Effector memory CD4-positive, alpha-beta T cell (primary cell): ENCODE results near the gene FKTN.

ENCODE experiments used
- DNase-seq, 3 donors: peaks; one replicate each; pipeline ENCODE4 v3.0.0-alpha.2; 2020
- H3K27ac ChIP-seq: 2 replicates; pipeline ENCODE4 v1.7.0; 2013; ENCODE audit warnings: mild to moderate bottlenecking, low read length, moderate library complexity; ENCODE audit not compliant: insufficient read depth, poor library complexity, severe bottlenecking
- H3K27me3 ChIP-seq: replicated peaks from 2 replicates; pipeline ENCODE4 v1.7.0; 2013; ENCODE audit warnings: mild to moderate bottlenecking, low read length; ENCODE audit not compliant: insufficient read depth, control insufficient read depth, poor library complexity, severe bottlenecking
- H3K36me3 ChIP-seq: 2 replicates; pipeline ENCODE4 v1.7.0; 2013; ENCODE audit warnings: mild to moderate bottlenecking, low read length, moderate library complexity; ENCODE audit not compliant: control insufficient read depth, insufficient read depth
- H3K4me1 ChIP-seq: 2 replicates; pipeline ENCODE4 v1.7.0; 2013; ENCODE audit warnings: low read length, mild to moderate bottlenecking; ENCODE audit not compliant: control insufficient read depth, insufficient read depth, poor library complexity, severe bottlenecking
- H3K4me3 ChIP-seq: 2 replicates; pipeline ENCODE4 v1.7.0; 2013; ENCODE audit warnings: low read length, low read depth, mild to moderate bottlenecking; ENCODE audit not compliant: insufficient read depth, poor library complexity, severe bottlenecking
- H3K9me3 ChIP-seq: 2 replicates; pipeline ENCODE4 v1.7.0; 2013; ENCODE audit warnings: mild to moderate bottlenecking, low read length, moderate library complexity; ENCODE audit not compliant: control insufficient read depth

FKTN gene

GRCh38 chr9:105673850-105674387 is 116.0 kb downstream of the FKTN start:
- Histone ChIP-seq H3K36me3 (no peaks in the 10 kb centered on the region), H3K9me3 (no peaks in the 10 kb centered on the region), H3K27me3 (no peaks in the 10 kb centered on the region), H3K4me1 (no peaks in the 10 kb centered on the region), H3K4me3 (no peak overlapping the region), H3K27ac (no peak overlapping the region)
- no peak for DNase-seq

- Histone ChIP-seq H3K36me3 (no peaks in the 10 kb centered on the region), H3K9me3 (no peaks in the 10 kb centered on the region), H3K27me3 (no peaks in the 10 kb centered on the region), H3K4me1 (no peaks in the 10 kb centered on the region), H3K27ac (no peak overlapping the region), H3K4me3 (no peak overlapping the region)
- no peak for DNase-seq
These were observed 118.5 kb downstream of the FKTN start for GRCh38 chr9:105676351-105676923.

- Histone ChIP-seq H3K4me3 (no peak overlapping the region), H3K27me3 (no peaks in the 10 kb centered on the region), H3K4me1 (no peaks in the 10 kb centered on the region), H3K36me3 (no peaks in the 10 kb centered on the region), H3K27ac (no peak overlapping the region), H3K9me3 (no peaks in the 10 kb centered on the region)
- DNase-seq: no peak
These were observed 120.2 kb downstream of the FKTN start for GRCh38 chr9:105678163-105678562.

GRCh38 chr9:105678781-105679180 is 120.8 kb downstream of the FKTN start:
- no peaks in the 10 kb centered on the region for H3K27me3 ChIP-seq
- H3K36me3 ChIP-seq: no peaks in the 10 kb centered on the region
- no peak overlapping the region for H3K27ac ChIP-seq
- DNase-seq: no peak
- H3K9me3 ChIP-seq: no peaks in the 10 kb centered on the region
- H3K4me3 ChIP-seq: no peak overlapping the region
- H3K4me1 ChIP-seq: no peaks in the 10 kb centered on the region

GRCh38 chr9:105679257-105680022 is 121.5 kb downstream of the FKTN start:
- Histone ChIP-seq H3K4me3 (no peak overlapping the region), H3K4me1 (no peaks in the 10 kb centered on the region), H3K9me3 (no peaks in the 10 kb centered on the region), H3K27ac (no peak overlapping the region), H3K27me3 (no peaks in the 10 kb centered on the region), H3K36me3 (no peaks in the 10 kb centered on the region)
- DNase-seq: no peak

- H3K36me3 ChIP-seq: no peaks in the 10 kb centered on the region
- no peaks in the 10 kb centered on the region for H3K27me3 ChIP-seq
- no peak overlapping the region for H3K4me3 ChIP-seq
- no peak for DNase-seq
- H3K9me3 ChIP-seq: no peaks in the 10 kb centered on the region
- no peak overlapping the region for H3K27ac ChIP-seq
- H3K4me1 ChIP-seq: no peaks in the 10 kb centered on the region
These were observed 123.4 kb downstream of the FKTN start for GRCh38 chr9:105681313-105681712.

GRCh38 chr9:105681724-105682123 is 123.8 kb downstream of the FKTN start:
- H3K27ac ChIP-seq: no peak overlapping the region
- H3K27me3 ChIP-seq: no peaks in the 10 kb centered on the region
- no peaks in the 10 kb centered on the region for H3K36me3 ChIP-seq
- H3K9me3 ChIP-seq: no peaks in the 10 kb centered on the region
- H3K4me3 ChIP-seq: no peak overlapping the region
- DNase-seq: no peak
- no peaks in the 10 kb centered on the region for H3K4me1 ChIP-seq

GRCh38 chr9:105683688-105684275 is 125.9 kb downstream of the FKTN start:
- DNase-seq: no peak
- H3K27me3 ChIP-seq: no peaks in the 10 kb centered on the region
- H3K27ac ChIP-seq: no peak overlapping the region

GRCh38 chr9:105686936-105687335 is 129.0 kb downstream of the FKTN start:
- Histone ChIP-seq H3K4me3 (no peak overlapping the region), H3K36me3 (no peaks in the 10 kb centered on the region), H3K4me1 (no peaks in the 10 kb centered on the region), H3K27me3 (no peaks in the 10 kb centered on the region), H3K9me3 (no peaks in the 10 kb centered on the region), H3K27ac (no peak overlapping the region)
- no peak for DNase-seq

More at GRCh38 chr9:105683688-105684275, 125.9 kb downstream of the FKTN start:
- no peaks in the 10 kb centered on the region for H3K36me3 ChIP-seq
- H3K4me3 ChIP-seq: no peak overlapping the region
- H3K4me1 ChIP-seq: no peaks in the 10 kb centered on the region
- H3K9me3 ChIP-seq: no peaks in the 10 kb centered on the region
